ENCODE results near the gene ENPEP. TPM values are rescaled to one million over a fixed set of nuclear protein-coding genes. Genes with fewer than 3 reads are reported as not detected.

Gene ENPEP
- total RNA-seq, 1 donor from 2014 or later: not detected

- Histone ChIP-seq H3K4me3 (ENCODE audit: low read depth, low read length) (no peak overlapping the region), H3K36me3 (ENCODE audit: control insufficient read depth, insufficient read depth, low read length) (no peaks in the 10 kb centered on the region), H3K27me3 (ENCODE audit: control insufficient read depth, insufficient read depth, low read length) (no peaks in the 10 kb centered on the region)
- DNase-seq (ENCODE audit: low read depth) (peak; percentile 29), FAIRE-seq (no peak)
- TF ChIP-seq CTCF (IDR thresholded peaks at IDR 0.05; ENCODE audit: insufficient read depth, low read length, severe bottlenecking): no peak
Measured at GRCh38 chr4:110487873-110488272, 11.9 kb downstream of the ENPEP start.

- no peaks in the 10 kb centered on the region for H3K27me3 ChIP-seq (ENCODE audit: control insufficient read depth, insufficient read depth, low read length)
- DNase-seq (ENCODE audit: low read depth) (no peak), FAIRE-seq (no peak)
- no peak for TF ChIP-seq CTCF (IDR thresholded peaks at IDR 0.05; ENCODE audit: insufficient read depth, low read length, severe bottlenecking)
- no peak overlapping the region for H3K4me3 ChIP-seq (ENCODE audit: low read depth, low read length)
- no peaks in the 10 kb centered on the region for H3K36me3 ChIP-seq (ENCODE audit: control insufficient read depth, insufficient read depth, low read length)
Measured at GRCh38 chr4:110489901-110490508, 14.1 kb downstream of the ENPEP start.

GRCh38 chr4:110492522-110492921 is 16.6 kb downstream of the ENPEP start:
- Histone ChIP-seq H3K27me3 (ENCODE audit: control insufficient read depth, insufficient read depth, low read length) (no peaks in the 10 kb centered on the region), H3K36me3 (ENCODE audit: control insufficient read depth, insufficient read depth, low read length) (no peaks in the 10 kb centered on the region), H3K4me3 (ENCODE audit: low read depth, low read length) (no peak overlapping the region)
- no peak for FAIRE-seq
- no peak for DNase-seq (ENCODE audit: low read depth)
- TF ChIP-seq CTCF (IDR thresholded peaks at IDR 0.05; ENCODE audit: insufficient read depth, low read length, severe bottlenecking): no peak

- TF ChIP-seq CTCF (IDR thresholded peaks at IDR 0.05; ENCODE audit: insufficient read depth, low read length, severe bottlenecking): no peak
- no peak for FAIRE-seq
- Histone ChIP-seq H3K4me3 (ENCODE audit: low read depth, low read length) (no peak overlapping the region), H3K36me3 (ENCODE audit: control insufficient read depth, insufficient read depth, low read length) (no peaks in the 10 kb centered on the region), H3K27me3 (ENCODE audit: control insufficient read depth, insufficient read depth, low read length) (no peaks in the 10 kb centered on the region)
- no peak for DNase-seq (ENCODE audit: low read depth)
Measured at GRCh38 chr4:110493520-110493919, 17.6 kb downstream of the ENPEP start.

GRCh38 chr4:110498420-110498819 is 22.5 kb downstream of the ENPEP start:
- no peak for TF ChIP-seq CTCF (IDR thresholded peaks at IDR 0.05; ENCODE audit: insufficient read depth, low read length, severe bottlenecking)
- no peaks in the 10 kb centered on the region for H3K36me3 ChIP-seq (ENCODE audit: control insufficient read depth, insufficient read depth, low read length)
- FAIRE-seq: no peak
- H3K27me3 ChIP-seq (ENCODE audit: control insufficient read depth, insufficient read depth, low read length): no peaks in the 10 kb centered on the region
- H3K4me3 ChIP-seq (ENCODE audit: low read depth, low read length): no peak overlapping the region
- DNase-seq (ENCODE audit: low read depth): no peak

GRCh38 chr4:110499126-110499525 is 23.2 kb downstream of the ENPEP start:
- no peak for DNase-seq (ENCODE audit: low read depth)
- FAIRE-seq: no peak
- no peaks in the 10 kb centered on the region for H3K36me3 ChIP-seq (ENCODE audit: control insufficient read depth, insufficient read depth, low read length)

More at GRCh38 chr4:110499126-110499525, 23.2 kb downstream of the ENPEP start:
- TF ChIP-seq CTCF (IDR thresholded peaks at IDR 0.05; ENCODE audit: insufficient read depth, low read length, severe bottlenecking): no peak
- Histone ChIP-seq H3K4me3 (ENCODE audit: low read depth, low read length) (no peak overlapping the region), H3K27me3 (ENCODE audit: control insufficient read depth, insufficient read depth, low read length) (no peaks in the 10 kb centered on the region)

All from bronchial epithelial cell (primary cell).